Adrenal gland (tissue), 5 donors: Measurements from ENCODE around the gene ATG10.

Experiments
- CTCF ChIP-seq, 6 experiments: fragments of 450-650 bp in 4 of 6; fragments of 200-600 bp in 2 of 6; sonication (generic) in 1 of 6; IDR thresholded peaks; 1 replicate in 5 of 6; 2 replicates in 1 of 6; pipeline versions ENCODE4 v1.5.1 to v1.8.0; 2016 to 2021; ENCODE audit warnings: antibody characterized with exemption in 6 of 6, mild to moderate bottlenecking in 2 of 6, moderate library complexity in 1 of 6
- POLR2A ChIP-seq, 2 donors: fragments of 450-650 bp; IDR thresholded peaks; one replicate each; pipeline ENCODE4 v1.6.1; 2017; ENCODE audit warnings: antibody characterized with exemption in 2 of 2, mild to moderate bottlenecking in 2 of 2, moderate library complexity in 1 of 2
- donor health status: DM: no; HTN: no; CAD: no.

GRCh38 chr5:82274343-82275211 is 302.8 kb downstream of the ATG10 start:
- TF ChIP-seq POLR2A (IDR thresholded peaks at IDR 0.05) (no peak), CTCF (IDR thresholded peaks at IDR 0.05) (no peak)
